Suprapubic skin (tissue), 4 donors: ENCODE data around the gene NDUFV2. TPM values are rescaled to one million over a fixed set of nuclear protein-coding genes. Genes with fewer than 3 reads are reported as not detected.

Experiments
- DNase-seq, 2 donors: peaks; one replicate each; pipeline ENCODE4 v3.0.0-alpha.2; 2019; ENCODE audit warnings: low spot score in 2 of 2
- H3K27ac ChIP-seq: fragments of 200-600 bp; sonication (generic); one replicate; pipeline ENCODE4 v1.5.1; 2019
- H3K27me3 ChIP-seq: fragments of 200-600 bp; sonication (generic); one replicate; pipeline ENCODE4 v1.5.1; 2019
- H3K36me3 ChIP-seq: fragments of 200-600 bp; sonication (generic); one replicate; pipeline ENCODE4 v1.5.1; 2019
- H3K4me1 ChIP-seq: fragments of 200-600 bp; sonication (generic); one replicate; pipeline ENCODE4 v1.5.1; 2019
- H3K4me3 ChIP-seq: fragments of 200-600 bp; sonication (generic); one replicate; pipeline ENCODE4 v1.5.1; 2019; ENCODE audit warnings: mild to moderate bottlenecking
- H3K9me3 ChIP-seq: fragments of 200-600 bp; sonication (generic); one replicate; pipeline ENCODE4 v1.5.1; 2019
- EP300 ChIP-seq: sonication (generic); formaldehyde crosslinking; IDR thresholded peaks from one replicate; pipeline ENCODE4 v1.6.1; 2017; ENCODE audit warnings: antibody characterized with exemption
- POLR2A ChIP-seq, 2 donors: fragments of 450-650 bp; IDR thresholded peaks; one replicate each; pipeline ENCODE4 v1.6.1; 2017; ENCODE audit warnings: antibody characterized with exemption in 2 of 2, mild to moderate bottlenecking in 2 of 2, moderate library complexity in 2 of 2
- POLR2AphosphoS5 ChIP-seq, 3 donors: sonication (generic); formaldehyde crosslinking; IDR thresholded peaks; one replicate each; pipeline ENCODE4 v1.6.1; 2017; ENCODE audit warnings: antibody characterized with exemption in 3 of 3
- WGBS: methylation state at CpG from one replicate; pipeline ENCODE4 v1.1.5; 2018; 5-methylcytosine and 5-hydroxymethylcytosine counted together
- total RNA-seq, 4 donors: library from RNA; depleted of rRNA; stranded (reverse); fragments of >200 nt; gene quantifications; one replicate each; pipeline ENCODE4 v1.1.0, GENCODE V29; 2016
- TF ChIP-seq, protein P1 (sequence below), 2 donors: fragments of 200-600 bp in 1 of 2; fragments of 450-650 bp in 1 of 2; sonication (generic) in 1 of 2; IDR thresholded peaks; one replicate each; pipeline ENCODE4 v1.5.1; 2016 to 2019; ENCODE audit warnings: antibody characterized with exemption in 2 of 2, mild to moderate bottlenecking in 1 of 2, moderate library complexity in 1 of 2

The NDUFV2 gene
- total RNA-seq, 4 donors from 2014 or later = 107 to 137 (median 124) TPM

- WGBS = 73% methylated on average over 4 of the region's 4 CpGs
- H3K4me1 ChIP-seq = peaks cover 26% of the 10 kb centered on the region
These were observed 27.7 kb downstream of the NDUFV2 start for GRCh38 chr18:9130195-9130594.

DNA sequence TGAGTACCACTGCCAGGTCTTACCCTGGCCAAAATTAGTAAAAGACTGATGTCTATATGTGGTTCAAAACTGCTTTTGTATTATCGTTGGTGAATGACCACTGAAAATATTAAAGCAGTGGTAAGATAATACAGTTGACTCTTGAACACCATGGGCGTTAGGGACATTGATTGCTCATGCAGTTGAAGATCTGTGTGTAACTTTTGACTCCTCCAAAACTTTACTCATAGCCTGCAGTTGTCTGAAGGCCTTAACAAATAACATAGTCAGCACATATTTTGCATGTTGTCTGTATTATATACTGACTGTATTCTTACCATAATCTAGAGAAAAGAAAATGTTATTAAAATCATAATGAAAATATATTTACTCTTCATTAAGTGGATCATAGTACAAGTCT lies 28.3 kb downstream of the NDUFV2 start:
- no peaks in the 10 kb centered on the region for H3K9me3 ChIP-seq
- H3K36me3 ChIP-seq = peaks cover 54% of the 10 kb centered on the region
- H3K4me3 ChIP-seq = no peak overlapping the region
- TF ChIP-seq POLR2A (IDR thresholded peaks at IDR 0.05) = no peak
- no peak for TF ChIP-seq POLR2AphosphoS5 (IDR thresholded peaks at IDR 0.05)
- TF ChIP-seq, protein P1, sequence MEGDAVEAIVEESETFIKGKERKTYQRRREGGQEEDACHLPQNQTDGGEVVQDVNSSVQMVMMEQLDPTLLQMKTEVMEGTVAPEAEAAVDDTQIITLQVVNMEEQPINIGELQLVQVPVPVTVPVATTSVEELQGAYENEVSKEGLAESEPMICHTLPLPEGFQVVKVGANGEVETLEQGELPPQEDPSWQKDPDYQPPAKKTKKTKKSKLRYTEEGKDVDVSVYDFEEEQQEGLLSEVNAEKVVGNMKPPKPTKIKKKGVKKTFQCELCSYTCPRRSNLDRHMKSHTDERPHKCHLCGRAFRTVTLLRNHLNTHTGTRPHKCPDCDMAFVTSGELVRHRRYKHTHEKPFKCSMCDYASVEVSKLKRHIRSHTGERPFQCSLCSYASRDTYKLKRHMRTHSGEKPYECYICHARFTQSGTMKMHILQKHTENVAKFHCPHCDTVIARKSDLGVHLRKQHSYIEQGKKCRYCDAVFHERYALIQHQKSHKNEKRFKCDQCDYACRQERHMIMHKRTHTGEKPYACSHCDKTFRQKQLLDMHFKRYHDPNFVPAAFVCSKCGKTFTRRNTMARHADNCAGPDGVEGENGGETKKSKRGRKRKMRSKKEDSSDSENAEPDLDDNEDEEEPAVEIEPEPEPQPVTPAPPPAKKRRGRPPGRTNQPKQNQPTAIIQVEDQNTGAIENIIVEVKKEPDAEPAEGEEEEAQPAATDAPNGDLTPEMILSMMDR (IDR thresholded peaks at IDR 0.05) = no peak
- TF ChIP-seq EP300 = no peak
- no peaks in the 10 kb centered on the region for H3K27me3 ChIP-seq
- 66% methylated on average over 2 of the region's 2 CpGs for WGBS
- peaks cover 32% of the 10 kb centered on the region for H3K4me1 ChIP-seq
- DNase-seq = no peak
- H3K27ac ChIP-seq = no peak overlapping the region

More at GRCh38 chr18:9130195-9130594, 27.7 kb downstream of the NDUFV2 start:
- no peak overlapping the region for H3K27ac ChIP-seq
- no peak for DNase-seq
- H3K4me3 ChIP-seq = no peak overlapping the region
- no peaks in the 10 kb centered on the region for H3K27me3 ChIP-seq
- TF ChIP-seq POLR2A (IDR thresholded peaks at IDR 0.05) (no peak), EP300 (no peak), POLR2AphosphoS5 (IDR thresholded peaks at IDR 0.05) (no peak)
- TF ChIP-seq, protein P1 (IDR thresholded peaks at IDR 0.05) = no peak
- H3K9me3 ChIP-seq = no peaks in the 10 kb centered on the region
- H3K36me3 ChIP-seq = peaks cover 59% of the 10 kb centered on the region

DNA sequence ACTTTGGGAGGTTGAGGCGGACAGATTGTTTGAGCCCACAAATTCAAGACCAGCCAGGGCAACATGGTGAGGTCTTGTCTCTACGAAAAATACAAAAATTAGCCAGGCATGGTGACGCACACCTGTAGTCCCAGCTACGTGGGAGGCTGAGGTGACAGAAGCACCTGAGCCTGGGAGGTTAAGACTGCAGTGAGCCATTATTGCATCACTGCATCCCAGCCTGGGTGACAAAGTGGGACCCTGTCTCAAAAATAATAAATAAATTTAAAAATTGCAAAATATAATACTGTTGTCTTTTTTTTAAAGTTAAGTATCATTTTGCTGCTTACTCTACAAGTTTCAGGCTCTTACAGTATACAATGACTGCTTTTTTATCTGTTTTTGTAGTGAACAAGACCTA lies 30.1 kb downstream of the NDUFV2 start:
- 98% methylated on average over 4 of the region's 4 CpGs for whole genome bisulfite sequencing
- Histone ChIP-seq H3K4me3 (no peak overlapping the region), H3K27me3 (no peaks in the 10 kb centered on the region), H3K36me3 (peaks cover 43% of the 10 kb centered on the region), H3K27ac (no peak overlapping the region), H3K4me1 (peaks cover 35% of the 10 kb centered on the region), H3K9me3 (no peaks in the 10 kb centered on the region)
- DNase-seq = no peak
- TF ChIP-seq POLR2AphosphoS5 (IDR thresholded peaks at IDR 0.05) (no peak), EP300 (no peak), POLR2A (IDR thresholded peaks at IDR 0.05) (no peak)
- TF ChIP-seq, protein P1 (IDR thresholded peaks at IDR 0.05) = no peak

- 67% methylated on average over 2 of the region's 2 CpGs for WGBS
- H3K27me3 ChIP-seq = no peaks in the 10 kb centered on the region
- TF ChIP-seq, protein P1 (IDR thresholded peaks at IDR 0.05) = no peak
- no peak overlapping the region for H3K27ac ChIP-seq
- H3K9me3 ChIP-seq = no peaks in the 10 kb centered on the region
- H3K36me3 ChIP-seq = peaks cover 37% of the 10 kb centered on the region
- no peak overlapping the region for H3K4me3 ChIP-seq
- DNase-seq = no peak
- peaks cover 39% of the 10 kb centered on the region for H3K4me1 ChIP-seq
These were observed 30.7 kb downstream of the NDUFV2 start for GRCh38 chr18:9133225-9133624.

DNA sequence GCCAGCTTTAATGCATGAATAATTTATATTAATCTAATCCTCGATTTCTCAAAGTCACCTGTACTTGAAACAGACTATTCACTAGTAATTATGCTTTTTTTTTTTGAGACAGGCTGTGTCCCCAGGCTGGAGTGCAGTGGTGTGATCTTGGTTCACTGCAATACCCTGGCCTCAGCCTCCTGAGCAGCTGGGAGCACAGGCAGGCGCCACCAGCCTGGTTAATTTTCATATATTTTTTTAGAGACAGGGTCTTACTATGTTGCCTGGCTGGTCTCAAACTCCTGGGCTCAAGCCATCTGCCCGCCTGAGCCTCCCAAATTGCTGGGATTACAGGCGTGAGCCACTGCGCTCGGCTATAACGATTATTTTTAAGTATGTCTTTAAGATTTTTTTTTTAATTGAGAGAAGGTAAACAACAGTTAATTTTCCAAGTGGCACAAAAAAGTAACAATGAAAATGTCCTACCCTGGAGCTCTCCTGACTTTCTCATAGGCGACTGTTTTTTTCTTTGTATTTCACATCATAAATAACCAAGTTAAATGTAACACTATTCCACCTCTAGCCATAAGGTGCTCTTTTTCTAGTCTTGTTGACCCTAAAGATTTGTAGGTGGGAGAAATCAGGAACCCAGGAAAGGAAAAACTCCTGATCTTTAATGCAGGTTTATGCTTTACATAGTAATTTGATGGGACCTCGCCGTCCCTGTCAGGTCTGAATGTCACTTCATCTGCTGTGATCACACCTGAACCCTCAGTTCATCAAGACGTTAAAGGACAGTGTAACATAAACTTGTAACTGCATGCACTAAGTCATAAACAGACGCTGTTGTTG lies 32.8 kb downstream of the NDUFV2 start:
- WGBS = 53% methylated on average over 12 of the region's 12 CpGs

More for the DNA sequence above, 32.8 kb downstream of the NDUFV2 start:
- Histone ChIP-seq H3K9me3 (no peaks in the 10 kb centered on the region), H3K27ac (peak overlapping the region; percentile 98), H3K27me3 (no peaks in the 10 kb centered on the region), H3K4me1 (peaks cover 60% of the 10 kb centered on the region), H3K4me3 (peak overlapping the region; percentile 94), H3K36me3 (peaks cover 17% of the 10 kb centered on the region)
- DNase-seq = no peak
- no peak for TF ChIP-seq EP300
- TF ChIP-seq, protein P1 (IDR thresholded peaks at IDR 0.05) = no peak
